ENCODE data around the gene RAPGEF2. TPM values are rescaled to one million over a fixed set of nuclear protein-coding genes. Genes with fewer than 3 reads are reported as not detected.
"Not testable (repeated sequence)": the region's sequence is repeated elsewhere in the genome, so short reads cannot be mapped to it uniquely, and the experiment has no call there.

RAPGEF2 gene
- total RNA-seq, 1 experiment from 2014 or later, result 10.8 TPM

DNA sequence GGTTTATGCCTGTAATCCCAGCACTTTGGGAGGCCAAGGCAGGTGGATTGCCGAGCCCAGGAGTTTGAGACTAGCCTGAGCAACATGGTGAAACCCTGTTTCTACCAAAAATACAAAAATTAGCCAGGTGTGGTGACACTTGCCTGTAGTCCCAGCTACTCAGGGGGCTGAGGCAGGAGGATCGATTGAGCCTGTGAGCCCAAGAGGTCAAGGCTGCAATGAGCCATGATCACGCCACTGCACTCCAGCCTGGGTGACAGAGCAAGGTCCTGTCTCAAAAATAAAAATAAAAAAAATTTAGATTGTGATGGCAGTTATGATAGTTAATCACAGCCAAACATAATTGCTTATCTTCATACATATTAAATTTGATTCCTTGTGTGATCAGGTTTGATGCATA is 58.6 kb downstream of the RAPGEF2 start:
- DNase-seq (ENCODE audit: low spot score), result not testable (repeated sequence)

DNA sequence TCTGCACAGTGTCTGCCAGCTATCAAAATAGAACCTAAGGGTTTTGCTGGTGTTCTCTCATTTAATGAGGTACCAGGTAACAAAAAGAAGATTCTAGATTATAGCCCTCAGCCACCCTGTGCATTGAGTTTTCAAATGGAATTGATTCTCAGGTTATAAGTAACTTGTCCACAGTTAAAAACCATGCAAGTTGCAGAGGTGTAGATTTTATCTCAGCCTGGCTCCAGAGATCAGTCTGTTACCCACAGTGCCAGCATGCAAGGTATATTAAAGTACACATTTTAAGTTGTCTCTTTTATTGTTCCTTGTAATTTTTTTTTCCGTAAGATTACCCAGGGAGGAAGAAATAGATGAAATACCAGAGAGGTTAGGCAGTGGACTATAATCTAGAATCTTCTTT is 59.7 kb downstream of the RAPGEF2 start:
- DNase-seq (ENCODE audit: low spot score), result no peak

DNA sequence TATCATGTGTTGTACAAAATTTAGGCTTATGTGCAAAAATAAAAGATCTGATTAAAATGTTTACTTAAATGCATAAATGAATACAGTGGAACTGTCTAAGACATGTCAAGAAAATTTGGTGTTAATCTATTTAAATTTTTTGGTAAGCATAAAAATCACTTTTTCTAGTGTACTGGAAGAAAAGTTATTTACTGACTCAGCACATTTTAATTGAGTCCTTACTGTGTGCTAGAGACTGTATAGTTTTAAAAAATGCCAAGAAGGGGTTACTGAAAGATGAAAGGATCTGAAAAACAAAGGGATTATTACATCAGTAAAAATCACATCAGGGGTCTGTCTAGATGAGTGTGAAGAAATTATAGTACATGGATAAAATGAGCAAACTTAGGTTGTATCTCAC is 60.6 kb downstream of the RAPGEF2 start:
- DNase-seq (ENCODE audit: low spot score), result no peak

DNA sequence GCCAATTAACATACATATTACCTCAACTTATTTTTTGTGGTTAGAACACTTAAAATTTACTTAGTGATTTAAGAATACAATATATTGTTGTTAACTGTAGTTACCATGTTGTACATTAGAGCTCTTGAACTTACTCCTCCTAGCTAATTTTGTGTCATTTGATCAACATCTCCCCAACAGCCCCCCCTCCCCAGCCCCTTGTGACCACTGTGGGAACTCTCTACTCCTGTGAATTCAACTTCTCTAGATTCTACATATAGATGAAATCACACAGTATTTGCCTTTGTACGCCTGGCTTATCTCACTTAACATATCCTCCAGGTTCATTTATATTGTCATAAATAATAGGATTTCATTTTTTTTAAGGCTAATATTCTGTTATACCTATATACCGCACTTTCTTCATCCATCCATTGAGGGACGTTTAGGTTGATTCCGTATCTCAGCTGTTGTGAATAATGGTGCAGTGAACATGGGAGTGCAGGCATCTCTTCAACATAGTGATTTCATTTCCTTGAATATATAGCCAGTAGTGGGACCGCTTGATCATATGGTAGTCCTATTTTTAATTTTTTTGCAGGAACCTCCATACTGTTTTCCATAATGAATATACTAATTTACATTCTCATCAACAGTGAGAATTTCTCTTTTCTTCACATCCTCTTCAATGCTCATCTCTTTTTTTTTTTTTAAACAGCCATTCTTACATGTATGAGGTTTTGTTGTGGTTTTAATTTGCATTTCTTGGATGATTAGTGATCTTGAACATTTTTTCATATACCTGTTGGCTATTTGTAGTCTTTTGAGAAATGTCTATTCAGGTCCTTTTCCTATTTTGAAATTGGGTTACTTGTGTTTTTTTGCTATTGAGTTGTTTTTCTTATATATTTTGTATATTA is 66.8 kb downstream of the RAPGEF2 start:
- DNase-seq (ENCODE audit: low spot score), result no peak

DNA sequence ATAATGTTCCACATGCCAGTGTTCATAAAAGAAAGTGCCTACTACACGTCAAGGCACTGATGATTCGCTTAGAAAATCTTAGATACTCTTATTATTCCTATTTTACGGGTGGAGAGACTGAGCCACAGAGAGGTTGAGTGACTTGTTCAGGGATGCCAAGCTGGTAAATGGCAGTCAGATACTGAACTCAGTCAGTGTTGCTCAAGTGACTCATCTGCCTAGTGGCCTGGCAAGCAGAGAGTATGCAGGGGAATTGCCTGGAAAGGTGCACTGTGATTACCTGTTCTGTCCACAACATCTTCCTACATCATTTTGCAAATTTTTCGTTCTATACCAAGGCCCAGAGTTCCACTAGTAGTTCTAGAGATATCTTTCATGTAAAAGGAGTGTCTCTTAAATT is 68.4 kb downstream of the RAPGEF2 start:
- no peak for DNase-seq (ENCODE audit: low spot score)

DNA sequence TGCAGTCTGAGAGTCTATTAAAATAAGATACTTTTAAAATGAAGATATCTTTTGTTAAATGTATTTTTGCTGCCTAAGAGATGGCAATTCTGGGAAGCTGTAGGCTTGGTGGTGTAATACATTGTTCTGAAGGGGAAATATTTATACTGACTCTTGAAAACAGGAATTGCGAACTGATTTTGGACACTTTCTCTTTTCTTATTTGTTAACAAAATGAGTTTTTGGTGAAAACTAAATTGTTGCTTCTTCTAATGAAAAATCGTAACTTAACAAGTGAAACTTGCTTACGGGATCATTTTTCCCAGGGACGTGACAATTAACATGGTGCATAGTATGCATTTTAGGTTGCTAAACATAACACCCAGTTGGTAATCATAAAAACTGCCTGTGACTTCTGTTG is 71.0 kb downstream of the RAPGEF2 start:
- no peak for DNase-seq (ENCODE audit: low spot score)

DNA sequence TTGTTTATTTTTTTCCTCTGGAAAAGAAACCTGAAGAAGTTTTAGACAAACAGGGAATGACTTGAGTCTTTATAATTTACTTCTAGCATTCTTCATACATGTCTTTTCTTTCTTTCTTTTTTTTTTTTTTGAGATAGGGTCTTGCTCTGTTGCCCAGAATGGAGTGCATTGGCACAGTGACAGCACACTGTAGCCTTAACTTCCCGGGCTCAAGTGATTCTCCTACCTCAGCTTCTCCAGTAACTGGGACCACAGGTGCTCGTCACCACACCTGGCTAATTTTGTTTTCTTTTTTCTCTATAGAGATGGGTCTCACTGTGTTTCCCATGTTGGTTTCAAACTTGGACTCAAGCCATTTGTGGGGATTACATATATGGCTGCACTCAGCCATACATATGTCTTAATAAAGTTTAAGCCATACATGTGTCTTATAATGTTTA is 71.8 kb downstream of the RAPGEF2 start:
- DNase-seq (ENCODE audit: low spot score), result no peak

DNA sequence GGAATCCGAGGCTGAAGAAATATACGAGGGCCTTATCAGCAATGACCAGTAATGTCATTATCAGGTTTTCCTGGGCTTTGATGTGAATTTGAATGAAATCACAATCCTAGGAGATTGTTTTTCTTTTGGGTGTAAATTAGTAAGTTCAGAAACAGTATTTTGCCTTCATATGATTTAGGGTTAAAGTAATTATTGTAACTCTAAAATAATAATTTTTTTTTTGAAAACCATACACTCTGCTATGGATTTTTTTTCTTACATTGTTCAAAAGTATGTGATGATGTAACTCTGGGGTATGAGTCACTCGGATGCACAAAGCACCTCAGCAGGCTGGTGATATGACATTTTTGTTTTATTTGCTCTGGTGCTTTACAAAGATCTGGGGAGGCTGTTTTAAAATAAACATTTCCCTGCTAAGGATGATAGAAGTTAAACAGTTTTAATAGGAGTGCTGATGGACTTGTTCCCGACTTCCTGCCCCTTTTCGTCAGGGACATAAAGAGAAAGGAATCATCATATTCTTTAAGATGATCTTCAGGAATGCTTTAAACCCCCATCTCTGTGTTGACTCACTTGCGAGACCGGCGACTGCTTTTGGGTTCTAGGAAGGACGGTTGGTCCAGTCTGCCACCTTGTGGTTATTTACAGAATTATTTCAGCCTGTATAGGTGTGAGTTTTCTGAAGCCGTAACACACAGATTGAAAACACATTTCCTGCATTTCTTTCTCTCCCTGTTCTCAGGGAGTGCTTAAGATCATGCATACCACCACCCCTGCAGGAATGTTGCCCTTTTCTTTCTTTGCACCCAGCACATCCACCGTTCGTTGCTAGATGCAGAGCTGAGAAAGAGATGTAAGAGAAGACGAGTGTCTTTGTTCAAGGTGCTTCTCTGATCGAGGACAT is 72.5 kb downstream of the RAPGEF2 start:
- DNase-seq (ENCODE audit: low spot score), result peak; percentile 78

DNA sequence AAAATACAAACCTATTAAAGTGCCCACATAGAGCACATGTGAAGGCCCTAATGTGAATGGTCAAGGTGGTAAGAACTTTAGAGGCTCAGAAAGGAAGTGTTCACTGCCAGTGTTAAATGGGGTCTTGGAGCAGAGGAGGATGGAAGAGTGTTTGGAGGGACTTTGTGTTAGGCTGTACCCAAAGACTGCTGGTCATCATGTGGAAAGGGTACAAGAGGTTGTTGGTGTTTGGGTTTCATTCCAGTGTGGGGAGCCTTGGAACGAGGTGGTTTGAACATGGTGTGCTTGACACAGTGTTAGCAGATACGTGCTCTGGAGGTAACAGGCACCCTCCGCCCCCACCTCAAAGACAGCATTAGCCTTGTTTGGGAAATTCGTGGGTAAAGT is 73.1 kb downstream of the RAPGEF2 start:
- no peak for DNase-seq (ENCODE audit: low spot score)

DNA sequence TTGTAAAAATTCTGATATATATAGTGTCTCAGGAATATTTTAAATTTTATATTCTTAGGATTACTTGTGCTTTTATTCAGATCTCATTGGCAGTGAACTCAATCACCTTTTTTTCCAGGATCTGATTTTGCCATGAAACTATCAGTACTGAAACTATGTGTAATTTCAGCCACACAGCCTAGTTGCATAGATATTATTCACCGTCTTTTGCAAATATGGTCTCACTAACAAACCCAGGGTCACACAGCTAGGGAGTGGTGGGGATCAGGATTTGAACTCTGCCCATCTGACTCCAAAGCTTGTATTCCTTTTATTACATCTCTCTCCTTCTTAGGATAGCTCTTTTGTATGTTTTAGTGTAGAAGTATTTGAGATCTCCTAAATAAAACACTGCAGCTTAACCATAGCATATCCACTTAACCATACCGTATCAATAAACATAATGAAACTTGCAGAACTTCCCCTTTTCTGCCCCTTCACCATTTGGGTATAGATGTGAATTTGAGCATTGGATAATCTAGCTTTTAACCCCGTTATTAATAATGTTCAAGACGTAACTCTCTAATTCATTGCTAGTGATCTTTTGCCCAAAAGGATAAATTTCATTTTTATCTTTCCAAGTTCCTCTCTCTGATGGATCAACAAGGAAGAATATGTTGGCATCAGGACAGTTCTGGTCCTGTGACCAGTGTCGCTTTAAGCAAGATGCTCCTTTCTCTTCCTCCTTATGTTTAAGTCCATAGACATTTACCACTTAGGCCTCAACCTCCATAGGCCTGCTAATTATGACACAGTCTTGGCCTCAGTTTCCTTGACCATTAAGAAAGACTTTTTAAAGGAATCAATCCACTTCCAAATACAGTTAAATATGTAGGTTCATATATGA is 74.6 kb downstream of the RAPGEF2 start:
- DNase-seq (ENCODE audit: low spot score), result no peak

DNA sequence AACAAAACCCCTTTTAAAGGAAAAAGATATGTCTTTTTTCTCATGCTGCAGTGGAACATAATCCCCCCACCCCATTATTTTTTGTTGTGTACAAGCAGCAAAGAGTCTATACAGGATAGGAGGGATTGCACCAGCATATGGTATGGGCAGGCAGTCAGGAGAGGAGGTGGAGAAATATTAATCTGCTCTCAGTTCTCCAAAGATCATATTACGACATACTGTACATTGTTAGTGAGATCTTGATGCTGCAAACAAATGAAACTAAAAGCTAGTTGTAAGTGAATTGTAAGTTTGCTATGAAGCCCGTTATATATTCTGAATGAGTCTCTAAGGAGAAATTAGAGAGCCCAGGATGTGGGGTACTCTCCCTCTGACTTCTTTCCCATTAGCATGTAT is 75.3 kb downstream of the RAPGEF2 start:
- DNase-seq (ENCODE audit: low spot score), result no peak

DNA sequence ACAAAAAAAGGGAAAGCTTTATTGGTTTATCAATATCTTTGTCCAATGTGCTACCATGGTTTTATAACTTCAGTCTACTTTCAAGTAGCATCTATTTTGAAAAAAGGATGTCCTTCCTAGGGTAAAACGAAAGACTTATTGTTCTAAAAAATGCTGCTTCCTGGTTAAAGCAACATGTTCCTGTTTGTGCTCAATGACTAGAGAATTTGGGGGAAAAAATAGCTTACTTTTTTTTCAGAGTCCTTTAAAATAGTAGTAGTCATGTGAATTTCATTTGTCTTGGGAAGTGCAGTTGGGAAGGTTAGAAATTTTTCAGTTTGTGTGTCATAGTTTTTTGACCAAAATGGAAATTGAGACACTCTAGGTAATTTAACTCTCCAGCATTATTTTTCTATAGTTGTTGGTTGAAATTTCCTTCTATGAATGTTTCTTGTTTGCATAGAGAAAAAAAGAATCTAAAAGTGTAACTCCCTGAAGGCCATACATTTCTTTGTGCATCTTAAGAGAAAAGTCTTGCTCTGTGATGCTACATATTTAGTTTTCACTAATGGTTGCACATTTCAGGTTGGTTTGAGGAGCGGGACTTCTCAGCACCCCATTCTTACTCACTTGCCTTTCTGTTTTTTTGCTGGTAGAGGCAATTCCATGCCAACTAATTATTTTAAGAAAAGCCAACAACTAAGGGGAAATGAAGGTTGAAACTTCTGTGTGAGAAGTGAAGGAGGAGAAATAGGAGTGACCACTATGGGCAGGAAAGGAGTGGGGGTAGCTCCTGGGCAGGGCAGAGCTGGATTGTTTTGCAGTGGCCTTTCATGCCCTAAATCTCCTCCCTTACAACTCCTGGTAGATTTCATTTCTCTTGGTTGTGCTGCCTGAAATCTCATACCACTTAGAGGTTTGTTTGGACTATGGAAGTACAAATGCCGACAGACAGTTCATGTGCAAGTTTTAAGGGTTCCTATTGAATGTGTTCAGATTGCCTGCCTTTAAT is 76.4 kb downstream of the RAPGEF2 start:
- DNase-seq (ENCODE audit: low spot score), result no peak

DNA sequence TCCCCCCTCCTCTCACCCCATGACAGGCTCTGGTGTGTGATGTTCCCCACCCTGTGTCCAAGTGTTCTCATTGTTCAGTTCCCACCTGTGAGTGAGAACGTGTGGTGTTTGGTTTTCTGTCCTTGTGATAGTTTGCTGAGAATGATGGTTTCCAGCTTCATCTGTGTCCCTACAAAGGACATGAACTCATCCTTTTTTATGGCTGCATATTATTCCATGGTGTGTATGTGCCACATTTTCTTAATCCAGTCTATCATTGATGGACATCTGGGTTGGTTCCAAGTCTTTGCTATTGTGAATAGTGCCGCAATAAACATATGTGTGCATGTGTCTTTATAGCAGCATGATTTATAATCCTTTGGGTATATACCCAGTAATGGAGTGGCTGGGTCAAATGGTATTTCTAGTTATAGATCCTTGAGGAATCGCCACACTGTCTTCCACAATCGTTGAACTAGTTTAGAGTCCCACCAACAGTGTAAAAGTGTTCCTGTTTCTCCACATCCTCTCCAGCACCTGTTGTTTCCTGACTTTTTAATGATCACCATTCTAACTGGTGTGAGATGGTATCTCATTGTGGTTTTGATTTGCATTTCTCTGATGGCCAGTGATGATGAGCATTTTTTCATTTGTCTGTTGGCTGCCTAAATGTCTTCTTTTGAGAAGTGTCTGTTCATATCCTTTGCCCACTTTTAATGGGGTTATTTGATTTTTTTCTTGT is 81.2 kb downstream of the RAPGEF2 start:
- not testable (repeated sequence) for DNase-seq (ENCODE audit: low spot score)

DNA sequence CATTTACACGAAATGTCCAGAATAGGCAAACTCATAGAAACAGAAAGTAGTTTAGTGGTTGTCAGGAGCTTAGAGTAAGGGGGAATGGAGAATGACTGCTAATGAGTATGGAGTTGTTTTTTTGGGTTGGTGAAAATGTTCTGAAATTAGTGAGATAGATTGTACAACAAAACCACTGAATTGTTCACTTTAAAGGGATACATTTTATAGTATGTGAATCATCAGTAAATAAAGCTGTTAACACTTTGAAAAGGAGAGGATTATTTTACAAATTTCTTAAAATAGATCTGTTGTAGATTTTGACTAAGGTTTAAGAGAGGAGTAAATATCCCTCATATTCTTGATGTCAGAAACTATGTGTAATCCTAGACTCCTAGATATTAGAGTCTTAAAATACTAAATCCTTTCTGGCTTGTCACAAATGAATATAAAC is 82.7 kb downstream of the RAPGEF2 start:
- DNase-seq (ENCODE audit: low spot score), result no peak

DNA sequence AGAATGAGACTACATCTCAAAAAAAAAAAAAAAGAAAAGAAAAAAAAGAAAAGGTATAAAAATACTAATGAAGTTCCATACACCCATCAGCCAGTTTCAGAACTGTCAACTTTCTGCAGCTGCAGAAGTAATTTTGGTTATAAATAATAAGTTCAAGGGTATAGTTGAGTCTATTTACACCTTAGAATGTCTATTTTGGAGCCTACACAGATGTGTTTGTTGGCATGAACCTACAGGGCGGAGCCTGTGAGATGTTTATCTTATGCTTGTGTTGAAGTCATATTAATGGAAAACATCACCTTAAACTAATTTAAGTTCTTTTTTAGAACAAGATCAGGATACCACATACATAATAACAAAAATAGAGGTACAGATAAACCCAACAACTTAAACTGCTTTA is 85.8 kb downstream of the RAPGEF2 start:
- DNase-seq (ENCODE audit: low spot score), result no peak

DNA sequence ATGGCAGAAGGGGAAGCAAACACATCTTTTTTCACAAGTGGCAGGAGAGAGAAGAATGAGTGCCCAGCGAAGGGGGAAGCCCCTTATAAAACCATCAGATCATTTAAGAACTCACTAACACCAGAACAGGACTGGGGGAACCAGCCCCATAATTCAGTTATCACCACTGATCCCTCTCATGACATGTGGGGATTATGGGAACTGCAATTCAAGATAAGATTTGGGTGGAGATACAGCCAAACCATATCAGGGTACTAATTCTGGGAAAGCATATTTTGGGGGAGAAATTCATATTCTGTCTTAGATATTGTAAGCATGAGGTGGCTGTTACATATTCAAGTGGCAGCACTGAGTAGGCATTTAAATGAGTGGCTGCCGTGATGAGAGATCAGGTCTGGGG is 87.8 kb downstream of the RAPGEF2 start:
- DNase-seq (ENCODE audit: low spot score), result no peak

DNA sequence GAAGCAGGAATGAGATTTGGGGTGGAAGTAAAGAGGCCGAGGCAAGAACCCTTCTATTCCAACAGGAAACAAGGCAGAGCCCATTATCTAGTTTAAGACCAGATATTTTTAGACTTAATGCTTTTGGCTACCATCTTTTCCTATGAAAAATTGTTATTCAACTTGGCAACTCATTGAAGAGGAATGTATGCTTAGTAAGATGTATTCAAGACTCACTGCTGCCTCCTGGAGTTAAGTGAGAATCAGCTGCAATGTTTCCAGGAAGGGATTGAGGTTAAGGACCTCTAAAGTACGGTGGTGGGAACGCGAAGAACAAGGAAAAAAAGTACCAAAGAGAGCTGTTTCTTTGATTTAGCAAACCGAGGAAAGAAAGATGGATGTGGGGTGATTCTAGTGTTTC is 89.1 kb downstream of the RAPGEF2 start:
- DNase-seq (ENCODE audit: low spot score), result peak; percentile 18

DNA sequence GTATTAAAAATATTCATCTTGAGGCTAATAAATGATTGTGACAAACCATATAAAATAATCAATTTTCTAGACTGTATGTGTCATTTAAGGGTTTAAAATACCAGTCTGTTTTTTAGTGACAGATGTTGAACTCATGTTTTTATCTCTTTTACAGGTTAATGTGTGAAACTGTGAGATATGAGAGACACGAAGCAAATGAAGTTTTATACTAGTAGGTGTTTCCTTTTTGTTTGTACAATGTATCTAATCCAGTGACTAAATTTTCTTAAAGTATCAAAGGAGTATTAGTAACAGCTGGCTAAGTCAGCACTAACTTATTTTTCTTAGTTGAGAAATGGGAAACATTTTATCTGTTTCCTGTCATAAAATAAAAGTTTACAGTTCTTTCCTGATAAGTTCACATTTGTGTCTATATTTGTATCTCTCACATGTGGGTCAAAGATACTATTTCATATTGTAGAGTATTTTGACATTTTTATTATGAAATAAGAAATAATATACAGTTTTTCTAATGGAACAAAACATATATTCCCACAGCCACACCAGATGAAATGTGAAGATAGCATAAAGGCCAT is 90.3 kb downstream of the RAPGEF2 start:
- DNase-seq (ENCODE audit: low spot score), result no peak

DNA sequence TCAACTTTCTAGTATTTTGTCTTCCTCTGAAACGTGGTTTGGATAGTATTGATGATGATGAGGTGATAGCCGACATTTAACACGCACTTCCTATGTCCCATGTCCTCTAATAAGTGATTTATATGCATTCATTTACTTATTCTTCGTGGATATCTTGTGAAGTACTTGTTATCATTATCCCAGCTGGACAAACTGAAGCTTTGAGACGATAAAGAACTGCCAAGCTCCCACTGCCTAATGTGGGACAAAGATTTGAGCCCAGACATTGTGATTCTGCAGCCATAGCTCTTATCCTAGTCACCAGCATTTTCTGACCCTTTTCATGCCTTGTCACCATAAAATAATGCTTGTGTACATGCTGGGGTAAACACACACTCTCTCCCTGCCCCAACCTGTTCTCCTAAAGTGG is 92.5 kb downstream of the RAPGEF2 start:
- DNase-seq (ENCODE audit: low spot score), result no peak
